Measurements from ENCODE around the gene PFN3.
"Not testable (repeated sequence)": the region's sequence is repeated elsewhere in the genome, so short reads cannot be mapped to it uniquely, and the experiment has no call there.

PFN3 gene

GRCh38 chr5:177396078-177396477, 4.4 kb downstream of the PFN3 start:
- DNase-seq (ENCODE audit: low spot score): no peak

- no peak for DNase-seq (ENCODE audit: low spot score)
Measured at GRCh38 chr5:177393990-177394389, 6.5 kb downstream of the PFN3 start.

DNA sequence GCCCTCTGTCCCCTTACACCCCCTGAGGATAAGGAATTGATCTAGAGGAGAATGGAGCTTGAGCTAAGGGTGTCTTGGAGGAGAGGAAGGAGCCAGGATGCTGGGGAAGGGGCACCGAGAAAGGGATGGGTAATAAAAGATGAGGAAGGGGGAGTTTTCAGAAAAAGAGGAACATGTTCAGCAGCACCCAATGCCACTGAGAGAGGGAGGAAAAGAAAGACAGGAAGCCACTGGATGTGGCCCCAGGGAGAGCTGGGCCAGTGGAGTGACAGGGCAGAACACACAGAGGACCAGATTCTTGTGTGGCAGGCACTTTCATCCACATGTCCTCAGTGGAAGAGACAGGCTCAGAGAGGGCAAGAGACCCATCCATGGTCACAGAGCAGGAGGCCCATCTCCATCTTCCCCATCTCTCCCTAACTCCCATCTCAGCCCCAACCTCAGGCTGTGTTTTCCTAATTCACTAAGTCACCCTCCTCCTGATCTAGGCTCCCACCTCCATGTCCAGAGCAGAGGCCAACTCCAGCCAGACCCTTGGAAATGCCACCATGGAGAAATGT, 7.2 kb downstream of the PFN3 start:
- no peak for DNase-seq (ENCODE audit: low spot score)

DNA sequence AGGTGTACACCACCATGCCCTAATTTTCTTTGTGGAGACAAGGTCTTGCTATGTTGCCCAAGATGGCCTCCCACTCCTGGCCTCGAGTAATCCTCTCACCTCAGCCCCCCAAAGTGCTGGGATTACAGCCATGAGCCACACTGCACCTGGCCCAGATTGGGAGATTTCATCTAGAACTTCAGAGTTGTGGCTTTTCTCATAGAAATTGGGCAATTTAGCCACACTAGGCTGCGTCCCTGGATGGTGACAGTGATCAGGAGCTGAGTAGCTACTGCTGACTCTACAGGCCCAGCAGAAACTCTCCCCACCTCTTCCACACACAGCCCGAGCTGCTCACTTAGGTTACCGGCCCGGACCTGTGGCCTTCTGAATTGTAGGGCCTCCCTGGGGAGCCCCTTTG, 7.7 kb downstream of the PFN3 start:
- no peak for DNase-seq (ENCODE audit: low spot score)

GRCh38 chr5:177390363-177391300, 9.8 kb downstream of the PFN3 start:
- DNase-seq (ENCODE audit: low spot score): peak; percentile 88

DNA sequence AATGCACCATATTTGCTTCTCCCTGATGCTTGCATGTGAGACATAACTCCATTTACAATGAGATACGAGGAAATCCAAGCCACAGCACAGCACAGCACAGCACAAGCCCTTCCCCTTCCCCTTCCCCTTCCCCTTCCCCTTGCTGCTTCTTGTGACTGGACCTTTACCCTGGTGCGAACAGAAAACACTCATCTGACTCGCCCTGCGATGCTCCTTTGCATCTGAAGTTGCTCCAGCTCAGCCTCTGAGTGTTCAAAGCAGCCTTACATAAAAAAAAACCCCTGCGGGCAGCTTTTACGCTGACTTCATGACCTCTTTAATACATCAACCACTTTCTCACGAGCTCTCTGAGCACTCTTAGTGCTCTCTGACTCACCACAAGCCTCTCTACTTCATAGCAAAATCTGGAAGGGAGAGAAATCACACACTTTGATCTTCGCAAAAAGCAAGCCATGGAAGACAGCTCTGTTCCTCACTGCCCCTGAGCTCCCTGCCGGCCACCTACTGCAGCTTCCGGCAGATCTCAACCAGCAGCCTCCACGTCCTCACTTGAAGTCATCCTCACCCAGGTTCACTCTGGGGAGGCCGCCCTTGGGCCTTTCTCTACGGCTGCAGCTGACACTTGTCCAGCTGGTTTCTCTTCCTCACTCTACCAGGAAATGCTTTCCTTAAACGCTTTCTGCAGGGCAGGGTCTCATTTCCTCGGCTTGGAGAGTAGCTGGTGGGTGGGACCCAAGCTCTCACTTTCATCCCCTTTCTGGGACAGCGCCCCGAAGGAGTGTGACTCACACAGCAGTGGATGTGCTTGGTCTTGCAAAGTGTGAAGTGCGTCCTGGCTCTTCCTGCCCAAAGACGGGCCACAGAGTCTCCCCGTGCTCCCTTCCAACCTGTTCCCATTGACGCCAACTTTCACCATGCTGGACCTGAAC, 11.0 kb downstream of the PFN3 start:
- DNase-seq (ENCODE audit: low spot score): peak; percentile 91

GRCh38 chr5:177388521-177389052, 11.9 kb downstream of the PFN3 start:
- no peak for DNase-seq (ENCODE audit: low spot score)

- no peak for DNase-seq (ENCODE audit: low spot score)
Measured at GRCh38 chr5:177387405-177387804, 13.1 kb downstream of the PFN3 start.

DNA sequence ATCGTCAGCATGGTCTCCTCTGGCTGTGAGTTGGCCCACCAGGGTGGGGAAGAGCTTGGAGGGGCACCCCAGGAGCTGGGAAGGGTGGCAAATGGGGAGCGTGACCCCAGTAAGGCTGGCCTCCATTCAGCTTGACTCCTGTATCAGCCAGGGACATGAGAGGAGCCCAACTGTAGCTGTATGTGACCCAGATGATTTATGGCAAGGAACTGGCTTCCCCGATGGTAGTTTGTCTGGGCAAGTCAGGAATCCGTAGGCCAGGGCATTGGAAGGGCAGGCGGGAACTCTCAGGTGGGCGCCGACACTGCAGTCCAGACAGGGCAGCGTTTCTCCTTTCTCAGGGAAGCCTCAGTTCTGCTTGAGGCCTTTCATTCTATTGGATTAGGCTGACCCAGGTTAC, 13.9 kb downstream of the PFN3 start:
- DNase-seq (ENCODE audit: low spot score): no peak

GRCh38 chr5:177385720-177386119, 14.7 kb downstream of the PFN3 start:
- DNase-seq (ENCODE audit: low spot score): no peak

- DNase-seq (ENCODE audit: low spot score): no peak
Measured at GRCh38 chr5:177384134-177384533, 16.3 kb downstream of the PFN3 start, which contains the start of gene SLC34A1. TSS of gene SLC34A1 (plus strand) at chr5:177384434. CDS start at chr5:177385742, 1,308 bp downstream.

GRCh38 chr5:177383181-177383580, 17.3 kb downstream of the PFN3 start:
- DNase-seq (ENCODE audit: low spot score): no peak

DNA sequence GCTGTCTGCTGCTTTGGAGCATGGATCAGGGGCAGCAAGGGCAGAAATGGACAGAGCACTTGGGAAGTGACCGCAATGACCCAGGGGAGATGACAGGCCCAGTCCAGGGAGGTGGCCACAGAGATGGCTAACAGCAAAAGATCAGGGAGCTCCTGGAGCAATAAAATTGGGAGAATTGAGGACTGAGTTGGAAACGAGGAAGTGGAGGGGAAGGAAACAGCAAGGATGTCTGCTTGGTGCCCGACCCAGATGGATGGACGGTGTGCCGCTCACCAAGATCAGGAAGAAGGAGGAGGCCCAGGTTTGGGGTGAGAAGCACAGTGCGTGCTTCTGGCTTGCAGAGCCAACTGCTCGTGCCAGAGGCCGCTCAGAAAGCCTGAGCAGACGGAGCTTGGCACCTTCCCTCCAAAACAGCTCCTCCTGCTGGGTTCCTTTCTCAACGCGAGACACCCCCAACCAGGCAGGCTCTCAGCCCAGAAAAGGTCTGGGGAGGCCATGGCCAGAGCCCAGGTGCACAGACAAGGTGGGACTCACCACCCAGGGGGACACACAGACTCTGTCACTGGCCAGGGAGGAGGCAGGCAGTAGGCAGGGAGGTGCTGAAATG, 17.9 kb downstream of the PFN3 start:
- DNase-seq (ENCODE audit: low spot score): no peak

- DNase-seq (ENCODE audit: low spot score): no peak
Measured at GRCh38 chr5:177380805-177381126, 19.7 kb downstream of the PFN3 start.

- peak; percentile 93 for DNase-seq (ENCODE audit: low spot score)
Measured at GRCh38 chr5:177378884-177379883, 21.3 kb downstream of the PFN3 start.

GRCh38 chr5:177377851-177378776, 22.3 kb downstream of the PFN3 start:
- no peak for DNase-seq (ENCODE audit: low spot score)

DNA sequence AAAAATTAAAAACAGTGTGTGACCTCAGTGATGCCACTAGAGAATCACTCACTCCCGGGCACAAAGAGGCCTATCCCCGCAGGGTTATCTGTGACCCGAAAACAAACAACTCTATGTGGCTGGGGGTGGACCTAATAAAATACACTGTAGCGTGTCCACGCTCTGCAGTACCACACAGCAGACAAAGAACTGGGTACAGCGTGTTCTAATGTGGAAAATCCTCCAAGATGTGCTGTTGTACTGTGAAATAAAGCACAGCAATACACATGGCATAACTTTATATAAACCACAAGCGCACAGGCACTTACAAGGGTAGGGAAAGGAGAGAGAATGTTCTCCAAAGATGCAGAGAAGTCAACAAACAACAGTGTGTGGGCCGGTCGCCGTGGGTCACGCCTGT, 24.4 kb downstream of the PFN3 start:
- no peak for DNase-seq (ENCODE audit: low spot score)

DNA sequence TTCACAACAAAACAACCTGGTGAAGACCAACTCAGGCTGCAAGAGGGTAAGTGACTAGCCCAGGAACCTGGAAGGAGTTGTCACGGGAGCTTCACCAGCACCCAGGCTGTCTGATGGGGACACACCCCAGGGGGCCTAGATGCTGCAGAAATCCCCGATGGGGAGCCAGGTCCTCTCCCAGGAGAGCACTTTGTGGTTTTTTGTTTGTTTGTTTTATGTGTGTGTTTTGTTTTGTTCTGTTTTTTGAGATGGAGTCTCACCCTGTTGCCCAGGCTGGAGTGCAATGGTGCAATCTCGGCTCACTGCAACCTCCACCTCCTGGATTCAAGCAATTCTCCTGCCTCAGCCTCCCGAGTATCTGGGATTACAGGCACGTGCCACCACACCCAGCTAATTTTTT, 24.9 kb downstream of the PFN3 start:
- DNase-seq (ENCODE audit: low spot score): not testable (repeated sequence)

DNA sequence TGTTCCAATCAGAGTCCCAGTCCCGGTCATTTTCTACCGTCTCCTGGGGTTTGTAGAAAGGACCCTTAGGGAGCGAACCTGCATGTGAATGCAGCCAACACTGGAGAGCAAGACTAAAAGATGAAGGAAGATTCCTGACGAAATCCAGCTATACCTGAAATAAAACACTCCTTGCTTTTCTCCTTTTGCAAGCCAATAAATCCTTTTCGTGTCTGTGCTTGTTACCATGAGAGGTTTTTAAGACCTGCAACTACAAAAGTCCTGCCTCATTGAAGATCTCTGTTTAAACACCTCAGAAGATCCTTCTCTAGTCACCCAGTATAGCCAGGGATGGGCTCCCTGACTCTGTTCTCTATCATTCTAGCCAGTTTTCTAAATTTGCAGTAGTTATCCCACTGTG, 26.2 kb downstream of the PFN3 start:
- no peak for DNase-seq (ENCODE audit: low spot score)

All from kidney tubule cell (primary cell).